ENCODE results near the gene ITM2C.

The ITM2C gene, protein sequence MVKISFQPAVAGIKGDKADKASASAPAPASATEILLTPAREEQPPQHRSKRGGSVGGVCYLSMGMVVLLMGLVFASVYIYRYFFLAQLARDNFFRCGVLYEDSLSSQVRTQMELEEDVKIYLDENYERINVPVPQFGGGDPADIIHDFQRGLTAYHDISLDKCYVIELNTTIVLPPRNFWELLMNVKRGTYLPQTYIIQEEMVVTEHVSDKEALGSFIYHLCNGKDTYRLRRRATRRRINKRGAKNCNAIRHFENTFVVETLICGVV

DNA sequence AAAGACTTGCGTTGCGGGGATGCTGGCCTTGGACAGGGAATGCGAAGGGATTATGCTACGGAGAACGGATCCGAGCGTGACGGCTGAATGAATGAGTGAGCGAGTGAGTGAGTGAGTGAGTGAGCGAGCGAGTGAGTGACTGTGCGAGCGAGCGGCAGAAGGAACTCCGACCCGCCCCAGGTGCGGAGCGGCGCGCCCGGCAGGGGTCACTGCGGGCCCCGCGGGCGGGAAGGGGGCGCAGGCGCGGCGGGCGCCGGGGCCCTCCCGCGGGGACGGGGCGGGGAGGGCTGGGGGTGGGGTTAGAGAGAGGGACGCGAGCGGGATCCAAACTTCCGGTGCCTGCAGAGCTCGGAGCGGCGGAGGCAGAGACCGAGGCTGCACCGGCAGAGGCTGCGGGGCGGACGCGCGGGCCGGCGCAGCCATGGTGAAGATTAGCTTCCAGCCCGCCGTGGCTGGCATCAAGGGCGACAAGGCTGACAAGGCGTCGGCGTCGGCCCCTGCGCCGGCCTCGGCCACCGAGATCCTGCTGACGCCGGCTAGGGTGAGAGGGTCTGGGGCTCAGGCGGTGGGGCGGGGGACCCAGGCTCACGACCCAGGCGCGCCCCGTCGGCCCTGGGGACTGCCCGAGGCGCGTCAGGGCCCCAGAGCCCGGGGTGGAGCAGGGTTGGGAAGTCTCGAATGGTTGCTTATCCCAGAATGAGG lies at the start of gene ITM2C:
Gene ITM2C, plus strand, starts transcription at position 338 of the 702 bp plus-strand sequence. Its CDS starts 84 bp downstream, at position 422.
- peak; percentile 70 to 79 for DNase-seq

DNA sequence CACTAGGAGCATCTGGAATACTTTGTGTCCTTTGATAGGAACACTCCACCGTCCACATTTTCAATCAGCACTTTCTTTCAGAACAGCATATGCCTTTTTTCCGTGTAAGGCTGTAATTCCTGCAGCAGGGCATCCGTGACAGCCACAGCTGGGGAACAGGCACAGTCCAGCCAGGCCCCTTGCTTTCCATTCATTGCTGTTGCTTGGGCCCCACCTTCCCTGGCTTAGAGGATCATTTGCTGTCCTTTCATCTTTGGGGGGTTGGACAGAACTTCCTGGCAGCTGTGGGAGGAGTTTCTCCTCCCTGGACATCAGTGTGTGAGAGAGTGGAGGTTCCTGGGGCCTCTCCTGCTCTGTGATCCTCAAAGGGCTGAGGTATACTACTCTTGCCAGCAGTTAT lies 49.7 kb upstream of the ITM2C start:
- no peak for DNase-seq

DNA sequence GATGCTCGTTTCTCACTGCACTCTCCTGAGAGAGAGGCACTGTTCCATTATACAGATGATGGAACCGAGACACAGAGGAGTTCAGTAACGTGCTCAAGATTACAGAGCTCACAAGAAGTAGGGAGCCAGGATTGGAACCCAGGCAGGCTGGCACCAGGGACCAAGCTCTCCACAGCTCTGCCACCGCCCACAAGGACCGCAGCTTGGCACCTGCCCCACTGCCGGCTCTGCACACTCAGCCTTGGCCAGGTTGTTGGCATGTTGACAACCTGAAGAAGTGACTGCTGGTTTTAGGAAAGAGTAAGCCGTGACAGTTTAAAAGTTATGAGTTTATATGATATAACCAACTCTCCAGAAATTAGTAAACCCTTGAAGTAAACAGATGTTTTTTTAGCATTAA lies 48.0 kb upstream of the ITM2C start:
- DNase-seq, result no peak

DNA sequence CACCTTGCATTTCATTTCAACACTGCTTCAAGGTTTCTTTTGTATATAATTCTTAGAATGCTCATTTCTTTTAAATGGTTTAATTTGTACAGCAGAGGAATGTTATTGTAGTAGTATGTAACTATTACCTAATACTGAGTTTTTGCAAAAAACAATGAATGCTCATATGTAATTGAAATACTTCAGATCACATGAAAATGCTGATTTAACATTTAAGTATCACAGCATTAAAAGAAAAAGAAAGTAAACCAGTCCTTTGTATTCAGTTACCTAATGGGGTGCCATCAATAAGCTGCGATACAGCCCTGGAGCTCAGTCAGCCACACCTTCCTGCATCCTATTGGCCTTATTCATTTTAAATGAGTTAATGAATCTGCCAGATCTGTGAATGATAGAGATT lies 45.3 kb upstream of the ITM2C start:
- no peak for DNase-seq

DNA sequence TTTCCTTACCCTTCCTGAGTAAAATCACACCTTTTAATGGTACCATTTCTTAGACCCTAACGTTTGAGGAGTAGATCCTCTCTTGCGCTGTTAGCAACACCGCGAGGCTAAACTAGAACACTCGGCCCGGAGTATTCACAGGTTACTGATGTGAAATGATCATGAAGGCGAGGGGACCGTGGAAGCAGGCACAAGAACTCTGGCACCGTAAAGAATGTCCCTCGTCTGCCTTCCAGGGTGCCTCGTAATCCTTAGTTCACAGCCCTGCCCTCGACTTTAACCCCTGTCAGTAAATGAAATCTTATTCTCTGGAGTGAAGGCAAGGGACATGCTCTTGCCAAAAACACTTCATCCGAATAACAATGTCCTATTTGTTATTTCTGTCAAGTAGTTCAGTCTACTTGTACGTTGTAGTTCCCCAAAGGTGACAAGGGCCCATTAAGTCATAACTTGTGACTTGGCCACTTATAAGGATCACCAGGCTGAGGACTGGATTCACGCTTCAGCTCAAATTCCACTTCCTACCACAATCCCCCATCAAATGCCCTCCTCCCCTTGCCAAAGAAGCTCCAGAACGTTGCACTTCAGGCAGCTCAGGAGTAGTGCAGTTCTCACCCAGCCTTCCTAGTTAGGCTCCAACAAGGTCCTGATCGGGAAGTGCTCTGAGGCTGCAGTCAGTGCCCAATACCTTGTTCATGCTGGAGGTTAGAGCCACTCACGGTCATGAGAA lies 43.3 kb upstream of the ITM2C start:
- DNase-seq, result no peak

DNA sequence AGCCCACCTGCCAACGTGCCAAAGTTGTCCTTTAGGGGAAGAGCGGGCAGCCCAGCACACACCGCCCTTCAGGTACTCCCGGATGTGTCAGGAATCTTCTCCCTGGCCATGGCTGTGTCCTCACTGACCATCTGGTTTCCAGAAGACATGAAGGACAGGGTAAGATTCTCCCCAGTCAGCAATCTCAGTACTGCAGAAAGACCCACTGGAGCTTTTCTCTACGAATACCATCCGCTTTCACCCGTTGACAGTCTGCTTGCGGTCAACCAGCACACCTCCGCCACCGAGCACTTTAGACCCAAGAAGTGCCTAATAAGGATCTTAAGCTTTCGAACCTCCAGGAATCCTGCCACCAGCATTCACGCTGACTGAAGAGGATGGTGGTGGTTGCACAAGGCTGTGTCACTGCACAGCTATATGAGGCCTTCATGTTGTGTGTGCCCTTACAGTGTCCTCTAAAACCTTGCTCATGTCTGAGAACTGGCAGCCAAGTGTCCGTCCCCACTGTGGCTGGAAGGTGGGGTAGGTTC lies 42.7 kb upstream of the ITM2C start:
- no peak for DNase-seq

DNA sequence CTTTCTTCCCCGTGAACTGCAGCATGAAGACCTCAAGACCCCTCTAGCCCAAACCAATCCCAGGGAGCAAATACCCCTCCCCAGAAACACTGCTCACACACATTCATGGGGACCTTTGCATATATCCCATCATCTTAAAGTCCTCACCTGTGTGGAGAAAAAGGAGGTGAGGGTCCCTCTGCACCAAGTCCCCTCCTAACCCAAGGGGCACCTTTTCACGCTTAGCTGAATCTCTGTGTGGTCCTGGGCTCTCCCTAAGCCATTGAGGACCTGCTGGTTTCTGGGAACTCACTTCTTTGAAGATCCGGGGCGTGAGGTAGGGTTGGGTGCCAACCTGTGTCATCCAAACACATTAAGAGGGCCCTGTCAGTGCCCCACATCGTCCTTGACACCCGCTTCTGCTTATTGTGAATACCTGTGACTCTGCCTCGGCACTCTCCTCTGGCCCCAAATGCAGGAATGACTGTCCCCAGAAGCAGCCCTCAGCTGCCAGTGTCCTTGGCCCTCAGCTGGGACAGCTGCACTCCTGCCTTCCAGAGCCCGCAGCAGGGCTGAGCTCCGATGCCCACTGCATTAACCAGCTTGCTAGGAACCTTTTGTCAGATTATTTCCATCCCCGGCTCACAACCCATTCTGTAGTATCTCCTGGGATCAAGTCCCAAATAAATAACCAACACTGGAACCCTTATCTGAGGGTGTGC lies 41.3 kb upstream of the ITM2C start:
- no peak for DNase-seq

DNA sequence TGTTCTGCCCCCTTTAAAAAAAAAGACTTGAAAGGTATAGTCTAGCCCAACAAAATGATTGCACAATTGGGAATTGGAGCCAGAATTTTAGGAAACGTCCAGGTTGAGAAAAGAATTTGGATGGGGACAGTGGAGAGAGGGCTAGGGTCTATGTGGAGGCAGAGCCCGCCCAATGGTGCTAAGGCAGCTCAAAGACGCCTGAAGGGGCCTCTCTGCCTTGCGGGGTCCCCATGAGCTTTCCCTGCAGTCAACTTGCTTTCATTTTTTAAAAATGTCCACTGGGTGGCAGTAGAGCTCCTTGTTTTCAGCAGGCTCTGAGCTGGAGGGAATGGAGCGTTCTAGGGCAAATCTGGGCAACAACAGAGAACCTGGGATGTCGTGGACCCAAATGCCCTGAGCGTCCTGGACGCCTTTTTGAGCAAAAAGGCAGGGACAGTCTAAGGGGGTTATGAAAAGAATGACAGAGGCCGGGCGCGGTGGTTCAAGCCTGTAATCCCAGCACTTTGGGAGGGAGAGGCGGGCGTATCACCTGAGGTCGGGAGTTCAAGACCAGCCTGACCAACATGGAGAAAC lies 40.2 kb upstream of the ITM2C start:
- peak; percentile 58 to 82 for DNase-seq

DNA sequence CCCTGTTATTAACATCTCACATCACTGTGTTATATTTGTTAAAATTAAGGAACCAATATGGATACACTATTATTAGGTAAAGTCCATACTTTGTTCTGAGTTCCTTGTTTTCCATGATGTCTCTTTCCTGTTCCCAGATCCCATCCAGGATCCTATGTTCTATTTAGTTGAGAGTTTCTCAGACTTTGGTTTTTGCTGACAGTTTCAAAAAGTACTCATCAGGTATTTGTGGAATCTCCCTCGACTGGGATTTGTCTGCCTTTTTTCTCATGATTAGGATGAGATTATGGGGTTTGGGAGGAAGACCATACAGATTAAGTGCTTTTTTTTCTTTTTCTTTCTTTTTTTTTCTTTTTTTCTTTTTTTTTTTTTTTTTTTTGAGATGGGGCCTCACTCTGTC lies 39.4 kb upstream of the ITM2C start:
- no peak for DNase-seq

DNA sequence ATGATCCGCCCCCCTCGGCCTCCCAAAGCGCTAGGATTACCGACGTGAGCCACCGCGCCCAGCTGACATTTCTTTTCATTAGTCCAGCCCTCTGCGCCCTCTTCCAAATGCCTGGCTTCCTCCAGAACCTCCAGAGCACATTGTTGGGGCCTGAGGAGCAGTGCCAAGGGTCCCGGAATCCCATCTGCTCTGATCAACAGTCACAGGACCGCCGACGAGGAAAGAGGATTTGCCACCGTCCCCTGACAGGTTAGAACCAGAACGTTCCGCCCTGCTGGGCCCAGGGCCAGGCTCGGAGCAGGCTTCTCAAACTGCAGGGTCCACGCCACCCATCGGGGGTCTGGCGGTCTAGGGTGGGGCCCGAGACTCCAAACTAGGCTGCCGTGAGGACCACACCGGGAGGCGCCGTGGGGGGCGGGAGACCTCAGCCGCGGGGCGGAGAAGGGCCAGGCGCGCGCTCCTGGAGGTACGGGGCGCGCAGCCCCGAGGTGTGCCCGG lies 36.9 kb upstream of the ITM2C start:
- no peak for DNase-seq

DNA sequence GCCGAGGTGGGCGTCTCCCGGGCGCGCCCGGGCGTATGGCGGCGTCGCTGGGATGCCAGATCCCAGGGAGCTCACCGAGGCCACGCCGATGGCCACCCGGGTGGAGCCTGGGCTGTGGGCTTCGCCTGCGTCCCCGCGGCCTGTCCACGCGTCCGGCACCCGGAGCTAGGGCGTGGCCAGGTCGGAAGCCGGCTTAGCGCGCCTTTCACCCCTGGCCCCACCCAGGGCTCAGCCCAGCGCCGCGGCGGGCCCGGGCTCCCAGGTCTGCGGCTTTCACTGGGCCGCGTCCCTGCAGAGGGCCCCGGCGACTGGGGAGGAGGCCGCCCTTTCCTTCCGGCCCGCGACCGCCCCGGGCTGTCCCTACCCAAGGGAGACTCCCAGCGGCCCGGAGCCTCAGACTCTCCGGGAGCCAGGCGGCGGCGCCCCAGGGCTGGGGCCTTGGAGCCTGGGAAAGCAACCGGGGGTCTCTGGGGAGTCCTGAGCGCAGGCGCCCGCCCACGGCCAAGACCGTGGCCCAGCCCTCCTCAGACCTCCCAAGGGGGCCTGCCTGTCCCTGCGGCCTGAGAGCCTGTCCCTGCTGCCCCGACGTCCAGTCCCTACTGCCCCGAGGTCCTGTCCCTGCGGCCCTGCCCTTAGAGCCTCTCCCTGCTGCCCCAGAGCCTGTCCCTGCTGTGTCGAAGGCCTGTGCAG lies 36.3 kb upstream of the ITM2C start:
- DNase-seq, result peak in 1 of 2 donors; percentile 17

DNA sequence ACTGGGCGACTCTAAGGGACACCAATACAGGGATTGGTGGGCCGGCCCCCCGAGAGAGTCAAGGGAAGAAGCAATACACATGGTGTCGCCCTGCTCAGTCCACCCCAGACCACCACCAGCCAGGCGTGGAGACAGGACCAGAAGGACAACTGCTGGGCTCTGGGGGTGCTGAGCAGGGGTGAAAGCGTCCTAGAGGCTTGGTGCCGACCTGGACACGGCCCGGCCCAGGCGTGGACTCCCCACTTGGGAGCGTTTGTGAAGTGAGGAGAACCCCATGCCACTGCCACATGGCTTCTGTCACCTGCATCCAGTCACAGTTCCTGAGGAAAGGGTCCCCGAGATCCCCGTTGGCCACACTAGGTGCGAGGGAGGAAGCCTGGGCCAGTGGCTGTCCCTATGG lies 35.4 kb upstream of the ITM2C start:
- DNase-seq, result no peak

DNA sequence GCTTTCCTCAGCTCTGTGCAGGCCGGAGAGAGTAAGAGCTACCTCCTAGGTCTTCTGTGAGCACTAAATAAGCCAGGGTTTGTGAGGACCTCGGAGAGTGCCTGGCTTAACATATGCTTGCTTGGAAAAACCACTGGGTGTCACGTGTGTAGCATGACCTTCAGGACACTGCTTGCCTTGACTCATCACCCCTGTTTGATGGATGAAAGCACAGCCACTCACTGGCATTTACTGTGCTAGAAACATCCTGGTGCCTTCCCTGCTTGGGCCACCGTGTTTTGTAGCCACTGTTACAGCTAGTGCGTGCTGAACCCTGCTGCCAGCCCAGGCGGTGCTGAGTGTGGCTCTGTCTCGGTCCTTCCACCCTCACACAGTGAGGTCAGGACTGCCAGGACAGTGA lies 34.8 kb upstream of the ITM2C start:
- no peak for DNase-seq

DNA sequence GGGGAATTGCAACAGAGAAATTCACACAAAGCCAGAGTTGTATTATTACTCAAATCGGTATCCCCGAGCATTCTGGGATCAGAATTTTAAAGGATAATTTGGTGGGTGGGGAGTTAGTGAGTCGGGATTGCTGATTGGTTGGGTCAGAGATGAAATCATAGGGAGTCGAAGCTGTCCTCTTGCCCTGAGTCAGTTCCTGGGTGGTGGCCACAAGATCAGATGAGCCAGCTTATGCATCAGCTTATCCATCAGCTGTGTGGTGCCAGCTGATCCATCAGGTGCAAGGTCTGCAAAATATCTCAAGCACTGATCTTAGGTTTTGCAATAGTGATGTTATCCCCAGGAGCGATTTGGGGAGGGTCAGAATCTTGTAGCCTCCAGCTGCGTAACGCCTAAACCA lies 34.3 kb upstream of the ITM2C start:
- DNase-seq, result no peak

DNA sequence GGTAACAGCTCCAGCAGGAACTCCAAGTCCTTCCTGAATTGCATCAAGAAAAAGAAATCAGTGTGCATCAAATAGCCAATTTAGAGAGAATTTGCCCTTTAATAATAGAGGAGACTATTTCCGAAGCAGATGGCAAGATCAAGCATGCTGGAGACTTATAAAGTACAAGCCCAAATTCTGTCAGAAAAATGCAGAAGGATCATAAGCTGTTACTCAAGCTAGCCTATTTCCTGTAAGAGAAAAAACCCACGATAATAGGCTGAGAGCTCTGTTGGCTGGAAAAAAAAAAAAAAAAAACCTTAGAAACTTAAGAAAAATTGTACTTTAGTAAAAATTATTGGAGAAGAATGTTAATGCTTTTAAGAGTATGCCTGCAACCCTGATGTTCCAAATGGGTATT lies 24.4 kb upstream of the ITM2C start:
- no peak for DNase-seq

DNA sequence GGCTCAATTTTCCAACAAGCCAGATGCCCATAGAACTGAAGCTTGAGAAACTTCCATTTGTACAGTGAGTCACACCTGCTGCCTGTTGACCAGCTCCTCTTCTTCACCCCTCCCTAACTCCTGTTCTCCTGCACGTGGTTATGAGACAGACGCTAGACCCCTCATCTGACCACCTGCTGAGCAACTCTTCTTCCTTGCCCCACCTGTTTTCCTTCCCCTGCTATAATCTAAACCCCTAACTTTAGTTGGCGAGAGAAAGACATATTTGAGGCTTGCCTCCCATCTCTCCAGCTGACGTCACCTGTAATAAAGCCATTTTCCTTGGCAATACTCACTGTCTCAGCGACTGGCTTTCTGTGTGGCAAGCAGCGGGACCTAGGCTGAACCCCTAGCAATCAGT lies 22.3 kb upstream of the ITM2C start:
- no peak for DNase-seq

DNA sequence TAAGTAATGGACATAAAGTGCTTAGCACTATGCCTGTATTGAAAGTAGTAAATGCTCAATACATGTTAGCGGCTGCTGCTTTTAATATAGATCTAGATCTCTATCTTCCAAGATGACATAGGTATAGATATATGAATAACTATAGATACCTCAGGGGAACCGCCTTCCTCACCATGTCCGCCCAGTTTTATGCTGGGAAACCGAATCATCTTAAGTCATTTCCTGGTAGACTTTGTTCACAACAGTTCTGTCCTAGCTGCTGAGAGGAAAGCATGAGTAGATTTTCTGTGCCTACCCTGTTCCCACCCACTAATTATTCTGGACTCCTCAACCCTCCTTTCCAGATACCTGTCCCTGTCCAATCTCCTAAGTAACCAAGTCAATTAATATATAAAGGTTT lies 21.6 kb upstream of the ITM2C start:
- DNase-seq, result no peak

DNA sequence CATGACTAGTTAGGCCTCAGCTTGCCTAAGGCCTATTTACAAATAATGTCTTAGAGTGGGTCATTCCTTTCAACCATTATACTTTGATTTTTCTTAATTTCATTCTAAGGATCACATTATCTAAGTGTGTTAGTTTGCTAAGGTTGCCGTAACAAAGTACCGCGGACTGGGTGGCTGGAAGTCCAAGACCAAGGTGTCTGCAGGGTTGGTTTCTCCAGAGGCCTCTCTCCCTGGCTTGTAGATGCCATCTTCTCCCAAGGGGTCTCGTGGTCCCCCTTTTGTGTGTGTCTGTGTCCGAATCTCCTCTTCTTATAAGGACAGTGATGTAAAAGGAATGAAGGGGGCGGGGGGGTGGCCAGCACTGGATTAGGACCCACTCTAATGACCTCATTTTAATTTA lies 18.4 kb upstream of the ITM2C start:
- no peak for DNase-seq

DNA sequence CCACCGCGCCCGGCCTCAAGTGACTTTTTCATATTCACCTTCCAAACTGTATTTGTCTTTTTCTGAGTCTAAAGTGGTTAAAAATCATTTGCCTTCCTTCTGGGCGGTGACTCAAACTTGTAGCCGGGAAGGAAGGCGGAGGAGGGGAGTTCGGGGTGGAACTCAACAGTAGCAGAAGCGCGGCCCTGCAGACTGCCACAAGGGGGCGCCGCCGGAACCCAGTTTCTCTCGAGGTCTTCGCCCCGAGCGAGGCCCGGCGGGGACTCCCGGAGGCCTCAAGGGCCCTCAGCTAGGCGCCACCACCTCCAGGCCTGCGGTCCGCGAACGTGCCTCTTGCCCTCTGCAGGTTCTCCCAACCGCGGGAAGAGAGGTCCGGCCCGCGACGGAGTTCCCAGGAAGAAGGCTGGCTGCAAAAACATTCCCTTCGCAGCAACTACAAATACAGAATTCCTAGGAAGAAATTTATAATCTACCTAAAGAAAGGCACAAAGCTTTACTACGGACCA lies 16.8 kb upstream of the ITM2C start:
- DNase-seq, result peak; percentile 83 to 86

DNA sequence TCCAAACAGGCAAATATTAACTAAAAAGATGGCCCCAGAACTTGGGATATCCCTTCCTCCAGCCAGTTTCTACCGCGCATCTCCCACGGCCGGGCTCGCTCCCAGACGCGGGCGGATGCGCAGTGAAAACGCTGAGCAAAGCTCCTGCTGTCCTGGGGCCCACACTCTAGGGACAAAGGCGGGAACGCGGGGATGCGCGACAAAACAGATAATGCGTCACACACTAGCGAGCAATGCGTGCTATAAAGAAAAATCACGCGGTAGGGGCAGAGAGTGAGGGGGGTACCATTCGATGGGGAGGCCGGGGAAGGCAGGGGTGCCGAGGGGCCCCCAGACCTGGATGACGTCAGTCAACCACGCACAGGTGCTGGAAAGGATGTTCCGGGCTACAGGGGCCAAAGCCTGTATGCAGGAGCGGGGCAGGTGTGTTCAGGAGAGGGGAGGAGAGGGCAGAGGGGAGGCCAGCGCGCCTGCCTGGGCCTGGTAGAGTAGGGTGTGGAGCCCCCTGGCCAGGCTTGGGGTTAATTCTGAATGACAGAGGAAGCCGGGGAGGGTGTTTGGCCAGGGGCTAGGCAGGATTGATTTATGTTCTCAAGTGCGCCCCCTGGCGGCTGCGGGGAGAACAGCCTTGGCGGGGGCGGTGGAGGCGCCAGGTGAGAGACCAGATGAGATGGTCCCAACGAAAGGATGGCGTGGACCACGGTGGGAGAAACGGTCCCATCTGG lies 14.9 kb upstream of the ITM2C start:
- DNase-seq, result peak; percentile 55 to 73

DNA sequence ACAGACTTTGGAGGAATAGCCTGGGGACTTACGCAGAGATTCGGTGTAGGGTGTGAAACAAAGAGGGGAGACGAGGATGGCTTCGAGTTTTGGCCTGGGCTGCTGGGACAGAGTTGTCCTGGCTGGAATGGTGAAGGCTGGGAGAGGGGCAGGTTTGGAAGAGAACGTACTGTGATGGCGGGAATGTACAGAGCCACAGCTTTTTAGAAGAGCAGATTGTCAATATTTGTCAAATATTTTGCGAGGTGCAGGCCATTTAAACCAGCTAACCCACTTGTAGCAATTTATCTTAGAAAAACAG lies 14.4 kb upstream of the ITM2C start:
- no peak for DNase-seq

All from CD4-positive, alpha-beta T cell treated with Interferon alpha-2 for 1 hour (primary cell).